Body of pancreas (tissue), 4 donors: ENCODE results near the gene TRH. TPM values are rescaled to one million over a fixed set of nuclear protein-coding genes. Genes with fewer than 3 reads are reported as not detected.

ENCODE experiments used
- ATAC-seq: fragments of 150-250 bp; one replicate; pipeline ENCODE4 v1.9.1; 2016
- DNase-seq, 4 donors: peaks; one replicate each; pipeline ENCODE4 v3.0.0-alpha.2; 2019
- H3K27ac ChIP-seq, 4 donors: fragments of 200-600 bp; sonication (generic); 1 replicate in 3 of 4; 2 replicates in 1 of 4; pipeline versions ENCODE4 v1.5.1 to v1.6.1; 2016 to 2019; ENCODE audit warnings: mild to moderate bottlenecking in 1 of 4, mixed read lengths in 1 of 4, moderate library complexity in 1 of 4
- H3K27me3 ChIP-seq, 2 donors: fragments of 200-600 bp; sonication (generic); one replicate each; pipeline ENCODE4 v1.6.0; 2016; ENCODE audit warnings: mild to moderate bottlenecking in 1 of 2
- H3K36me3 ChIP-seq, 2 donors: fragments of 200-600 bp; sonication (generic); replicated peaks in 1 of 2; 2 replicates each; pipeline ENCODE4 v1.5.1; 2016; ENCODE audit warnings: low read depth in 2 of 2; ENCODE audit not compliant: insufficient read depth in 1 of 2
- H3K4me1 ChIP-seq: fragments of 200-600 bp; sonication (generic); one replicate; pipeline ENCODE4 v1.6.0; 2016
- H3K4me3 ChIP-seq, 2 donors: fragments of 200-600 bp; sonication (generic); 1 replicate in 1 of 2; 2 replicates in 1 of 2; pipeline ENCODE4 v1.5.1; 2016 to 2019
- H3K9me3 ChIP-seq, 3 donors: fragments of 200-600 bp; sonication (generic); 1 replicate in 2 of 3; 2 replicates in 1 of 3; pipeline ENCODE4 v1.5.1; 2016
- CTCF ChIP-seq, 7 experiments: fragments of 450-650 bp in 4 of 7; fragments of 200-600 bp in 3 of 7; sonication (generic) in 3 of 7; IDR thresholded peaks; one replicate each; pipeline ENCODE4 v1.5.1; 2016 to 2019; ENCODE audit warnings: antibody characterized with exemption in 7 of 7
- POLR2A ChIP-seq, 3 donors: fragments of 450-650 bp; IDR thresholded peaks; one replicate each; pipeline ENCODE4 v1.6.1; 2016; ENCODE audit warnings: antibody characterized with exemption in 3 of 3, mild to moderate bottlenecking in 2 of 3
- WGBS, 2 donors: methylation state at CpG; one replicate each; pipeline ENCODE4 v1.1.5; 2017; 5-methylcytosine and 5-hydroxymethylcytosine counted together
- intact Hi-C: fragments of 100-400 bp; cut with DNase I; formaldehyde crosslinking; loops from one replicate; pipeline ENCODE4 v1.15.1; 2023
- total RNA-seq, 2 donors: library from RNA; depleted of rRNA; stranded (reverse); fragments of >200 nt; gene quantifications; one replicate each; pipeline ENCODE4 v1.1.0, GENCODE V29; 2016

Gene TRH
- total RNA-seq, 2 donors from 2014 or later, result not detected

DNA sequence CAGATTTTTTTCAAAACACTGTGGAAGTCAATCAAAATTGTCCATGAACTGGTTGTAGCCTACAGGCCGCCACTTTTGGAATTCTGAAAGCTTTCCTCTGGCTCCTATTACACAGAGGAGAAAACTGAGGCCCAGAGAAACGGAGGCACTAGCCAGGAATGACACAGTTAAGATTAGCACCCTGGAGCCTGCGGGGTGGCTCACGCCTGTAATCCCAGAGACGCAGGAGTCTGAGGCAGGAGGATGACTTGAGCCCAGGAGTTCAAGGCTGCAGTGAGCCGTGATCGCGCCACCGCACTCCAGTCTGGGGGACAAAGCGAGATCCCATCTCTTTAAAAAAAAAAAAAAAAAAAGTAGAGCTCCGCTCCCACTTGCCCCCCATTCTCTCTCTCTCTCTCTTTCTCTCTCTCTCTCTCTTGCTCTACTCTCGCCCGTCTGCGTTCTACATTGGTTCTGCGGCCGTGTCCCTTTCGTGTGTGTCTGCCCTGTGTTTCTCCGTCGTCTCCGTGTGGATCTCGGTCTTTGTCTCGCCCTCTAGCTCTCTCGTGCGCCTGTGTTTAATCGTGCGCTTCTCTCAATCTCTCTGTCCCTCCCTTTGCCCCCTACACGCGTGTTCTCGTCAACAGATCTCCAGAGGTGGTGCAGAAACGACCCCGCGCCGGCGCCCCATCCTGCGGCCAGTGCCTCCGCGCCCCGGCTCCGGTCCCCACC lies 512 bp upstream of the TRH start:
- TF ChIP-seq CTCF (IDR thresholded peaks at IDR 0.05) (no peak), POLR2A (IDR thresholded peaks at IDR 0.05) (no peak)
- 39 to 46% methylated on average over 34 to 39 of the region's 39 CpGs for WGBS, 2 donors
- Histone ChIP-seq H3K27ac (no peak overlapping the region), H3K4me1 (peaks cover 19% of the 10 kb centered on the region), H3K36me3 (no peaks in the 10 kb centered on the region), H3K9me3 (no peaks in the 10 kb centered on the region), H3K4me3 (no peak overlapping the region), H3K27me3 (peaks cover 0 to 13% of the 10 kb centered on the region in 2 donors)
- intact Hi-C loops, result no loop called here
- DNase-seq, result no peak
- ATAC-seq, result no peak

DNA sequence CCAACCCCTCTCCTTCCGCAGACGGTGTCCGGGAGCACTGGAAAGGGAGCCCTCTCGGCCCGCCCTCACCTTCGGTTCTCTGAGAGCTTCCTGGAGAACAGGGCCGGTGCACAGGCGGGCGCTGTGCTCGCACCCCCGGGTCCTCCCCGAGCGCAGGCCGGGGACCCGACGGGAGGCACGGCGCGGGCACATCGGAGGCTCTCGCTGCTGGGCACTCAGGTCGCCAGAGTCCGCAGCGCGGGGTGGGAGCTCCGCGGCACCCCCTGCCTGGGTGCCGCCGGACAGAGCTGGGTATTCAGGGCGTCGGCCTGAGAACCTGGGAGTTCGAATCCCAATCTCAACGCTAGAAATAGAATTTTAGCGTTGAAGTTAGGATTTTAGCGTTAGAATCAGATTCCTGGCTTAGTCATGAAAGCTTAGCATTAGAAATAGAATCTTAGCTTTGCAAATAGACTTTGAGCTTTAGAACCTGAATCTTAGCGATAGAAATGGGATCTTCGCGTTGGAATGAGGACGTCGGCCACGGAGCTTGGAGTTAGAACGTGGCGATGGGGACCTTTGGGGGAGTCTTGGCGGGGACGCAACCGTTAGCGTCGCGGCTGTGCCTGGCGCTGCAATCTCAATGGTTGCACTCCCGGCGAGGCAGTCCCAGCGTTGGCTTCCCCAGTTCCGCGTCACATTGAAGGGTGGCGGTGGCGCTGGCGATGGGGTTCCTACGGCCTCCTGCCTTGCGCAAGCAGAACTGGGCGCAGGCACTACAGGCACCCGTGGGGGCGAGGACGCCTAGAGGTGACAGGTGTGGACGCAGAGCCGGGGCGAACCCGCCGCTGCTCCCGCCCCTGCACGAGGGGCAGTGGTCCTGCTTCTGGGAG lies 549 bp downstream of the TRH start:
- peak in 1 of 7 experiments; percentile 6 for TF ChIP-seq CTCF (IDR thresholded peaks at IDR 0.05)
- TF ChIP-seq POLR2A (IDR thresholded peaks at IDR 0.05), result no peak
- H3K4me3 ChIP-seq, result no peak overlapping the region
- no peaks in the 10 kb centered on the region for H3K9me3 ChIP-seq
- WGBS, 2 donors, result 3 to 5% methylated on average over 36 to 71 of the region's 71 CpGs
- H3K27ac ChIP-seq, result no peak overlapping the region
- H3K27me3 ChIP-seq, result peaks cover 0 to 13% of the 10 kb centered on the region in 2 donors
- intact Hi-C loops, result no loop called here
- DNase-seq, result peak in 3 of 4 donors; percentile 13 to 22 (median 16)
- ATAC-seq, result peak; percentile 38
- H3K4me1 ChIP-seq, result peaks cover 19% of the 10 kb centered on the region
- no peaks in the 10 kb centered on the region for H3K36me3 ChIP-seq

DNA sequence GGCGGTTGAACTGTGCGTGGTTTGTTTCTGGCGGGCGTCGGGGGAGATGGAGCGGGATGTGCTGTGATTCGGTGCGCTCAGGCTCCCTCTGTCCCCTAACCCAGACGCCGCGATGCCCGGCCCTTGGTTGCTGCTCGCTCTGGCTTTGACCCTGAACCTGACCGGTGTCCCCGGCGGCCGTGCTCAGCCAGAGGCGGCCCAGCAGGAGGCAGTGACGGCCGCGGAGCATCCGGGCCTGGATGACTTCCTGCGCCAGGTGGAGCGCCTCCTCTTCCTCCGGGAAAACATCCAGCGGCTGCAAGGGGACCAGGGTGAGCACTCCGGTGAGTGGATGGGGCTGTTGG lies 1.2 kb downstream of the TRH start:
- intact Hi-C loops, result no loop called here
- WGBS, 2 donors, result 0 to 6% methylated on average over 7 to 27 of the region's 27 CpGs
- no peaks in the 10 kb centered on the region for H3K9me3 ChIP-seq
- peaks cover 19% of the 10 kb centered on the region for H3K4me1 ChIP-seq
- H3K27ac ChIP-seq, result no peak overlapping the region
- H3K36me3 ChIP-seq, result no peaks in the 10 kb centered on the region
- no peak for ATAC-seq
- TF ChIP-seq POLR2A (IDR thresholded peaks at IDR 0.05) (no peak), CTCF (IDR thresholded peaks at IDR 0.05) (peak in 1 of 7 experiments; percentile 0)
- DNase-seq, result peak in 1 of 4 donors; percentile 8
- H3K4me3 ChIP-seq, result no peak overlapping the region
- H3K27me3 ChIP-seq, result peaks cover 0 to 13% of the 10 kb centered on the region in 2 donors

GRCh38 chr3:129976286-129976685 lies 1.8 kb downstream of the TRH start:
- Histone ChIP-seq H3K9me3 (no peaks in the 10 kb centered on the region), H3K27ac (no peak overlapping the region), H3K36me3 (no peaks in the 10 kb centered on the region), H3K27me3 (peaks cover 0 to 13% of the 10 kb centered on the region in 2 donors), H3K4me3 (no peak overlapping the region), H3K4me1 (peaks cover 19% of the 10 kb centered on the region)
- intact Hi-C loops, result no loop called here
- no peak for DNase-seq
- no peak for ATAC-seq
- 67 to 80% methylated on average over 4 of the region's 4 CpGs for WGBS, 2 donors
- TF ChIP-seq POLR2A (IDR thresholded peaks at IDR 0.05), result no peak
- no peak for TF ChIP-seq CTCF (IDR thresholded peaks at IDR 0.05)
